Fibroblast of villous mesenchyme (primary cell): Measurements from ENCODE around the gene INMT. TPM values are rescaled to one million over a fixed set of nuclear protein-coding genes. Genes with fewer than 3 reads are reported as not detected.
A peak's percentile ranks its signal among the peaks of the same experiment; 100 is the strongest.

Experiments
- DNase-seq: peaks from one replicate; pipeline ENCODE4 v3.0.0-alpha.2; 2010; ENCODE audit warnings: low read depth
- H3K4me3 ChIP-seq: 2 replicates; pipeline ENCODE4 v1.5.1; 2011; ENCODE audit warnings: low read depth, mild to moderate bottlenecking, low read length
- total RNA-seq: library from RNA; depleted of rRNA; stranded (reverse); fragments of >200 nt; gene quantifications from 2 replicates; pipeline ENCODE4 v1.2.3, GENCODE V29; 2012
- TF ChIP-seq, protein P1 (sequence below): IDR thresholded peaks from 2 replicates; pipeline ENCODE4 v1.5.1; 2012; ENCODE audit warnings: low read depth, mild to moderate bottlenecking, low read length; ENCODE audit not compliant: insufficient read depth

Gene INMT
- total RNA-seq, 1 donor: 48.4 TPM

- TF ChIP-seq, protein P1, sequence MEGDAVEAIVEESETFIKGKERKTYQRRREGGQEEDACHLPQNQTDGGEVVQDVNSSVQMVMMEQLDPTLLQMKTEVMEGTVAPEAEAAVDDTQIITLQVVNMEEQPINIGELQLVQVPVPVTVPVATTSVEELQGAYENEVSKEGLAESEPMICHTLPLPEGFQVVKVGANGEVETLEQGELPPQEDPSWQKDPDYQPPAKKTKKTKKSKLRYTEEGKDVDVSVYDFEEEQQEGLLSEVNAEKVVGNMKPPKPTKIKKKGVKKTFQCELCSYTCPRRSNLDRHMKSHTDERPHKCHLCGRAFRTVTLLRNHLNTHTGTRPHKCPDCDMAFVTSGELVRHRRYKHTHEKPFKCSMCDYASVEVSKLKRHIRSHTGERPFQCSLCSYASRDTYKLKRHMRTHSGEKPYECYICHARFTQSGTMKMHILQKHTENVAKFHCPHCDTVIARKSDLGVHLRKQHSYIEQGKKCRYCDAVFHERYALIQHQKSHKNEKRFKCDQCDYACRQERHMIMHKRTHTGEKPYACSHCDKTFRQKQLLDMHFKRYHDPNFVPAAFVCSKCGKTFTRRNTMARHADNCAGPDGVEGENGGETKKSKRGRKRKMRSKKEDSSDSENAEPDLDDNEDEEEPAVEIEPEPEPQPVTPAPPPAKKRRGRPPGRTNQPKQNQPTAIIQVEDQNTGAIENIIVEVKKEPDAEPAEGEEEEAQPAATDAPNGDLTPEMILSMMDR: no peak
- H3K4me3 ChIP-seq: no peak overlapping the region
- peak; percentile 84 for DNase-seq
Observed at GRCh38 chr7:30796105-30796869, 44.4 kb downstream of the INMT start.

DNA sequence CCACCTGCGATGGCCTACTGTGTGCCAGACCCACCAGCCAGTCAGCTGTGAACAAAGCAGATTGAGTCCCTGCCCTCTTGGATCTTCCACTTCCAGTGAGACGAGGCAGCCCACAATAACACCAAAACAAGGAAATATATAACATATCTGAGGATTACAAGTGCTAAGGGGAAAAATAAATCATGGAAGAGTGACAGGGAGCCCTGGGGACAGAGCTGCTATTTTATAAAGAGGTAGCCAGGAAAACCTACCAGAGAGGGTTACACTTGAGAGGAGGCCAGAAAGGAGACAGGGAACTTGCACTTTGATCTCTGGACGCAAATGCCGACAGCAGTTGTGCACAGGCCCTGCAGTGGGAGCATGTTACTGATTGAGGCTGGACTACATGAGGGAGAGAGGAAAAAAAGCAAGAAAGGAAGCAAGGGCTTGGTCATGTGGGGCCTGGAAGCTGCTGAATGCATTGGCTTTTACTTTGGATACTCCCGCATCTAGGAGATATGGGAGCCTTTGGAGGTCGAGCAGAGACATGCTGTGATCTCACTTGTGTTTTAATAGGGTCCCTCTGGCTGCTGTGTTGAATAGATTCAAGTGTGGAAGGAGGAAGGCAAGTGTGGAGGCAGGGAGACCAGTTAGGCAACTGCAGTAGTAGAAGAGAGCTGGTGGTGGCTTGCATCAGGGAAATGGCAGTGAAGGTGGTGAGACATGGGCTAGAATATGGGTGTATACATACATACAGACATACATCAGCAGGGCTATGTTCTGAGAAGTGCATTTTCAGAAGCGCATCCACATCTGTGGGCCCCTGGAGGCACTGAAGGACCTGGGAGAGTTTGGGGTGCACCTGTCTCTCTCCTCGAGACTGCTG, 45.5 kb downstream of the INMT start:
- no peak for DNase-seq
- TF ChIP-seq, protein P1: no peak
- H3K4me3 ChIP-seq: no peak overlapping the region

GRCh38 chr7:30799206-30799975, 47.5 kb downstream of the INMT start:
- H3K4me3 ChIP-seq: no peak overlapping the region
- DNase-seq: peak; percentile 88
- TF ChIP-seq, protein P1: no peak

DNA sequence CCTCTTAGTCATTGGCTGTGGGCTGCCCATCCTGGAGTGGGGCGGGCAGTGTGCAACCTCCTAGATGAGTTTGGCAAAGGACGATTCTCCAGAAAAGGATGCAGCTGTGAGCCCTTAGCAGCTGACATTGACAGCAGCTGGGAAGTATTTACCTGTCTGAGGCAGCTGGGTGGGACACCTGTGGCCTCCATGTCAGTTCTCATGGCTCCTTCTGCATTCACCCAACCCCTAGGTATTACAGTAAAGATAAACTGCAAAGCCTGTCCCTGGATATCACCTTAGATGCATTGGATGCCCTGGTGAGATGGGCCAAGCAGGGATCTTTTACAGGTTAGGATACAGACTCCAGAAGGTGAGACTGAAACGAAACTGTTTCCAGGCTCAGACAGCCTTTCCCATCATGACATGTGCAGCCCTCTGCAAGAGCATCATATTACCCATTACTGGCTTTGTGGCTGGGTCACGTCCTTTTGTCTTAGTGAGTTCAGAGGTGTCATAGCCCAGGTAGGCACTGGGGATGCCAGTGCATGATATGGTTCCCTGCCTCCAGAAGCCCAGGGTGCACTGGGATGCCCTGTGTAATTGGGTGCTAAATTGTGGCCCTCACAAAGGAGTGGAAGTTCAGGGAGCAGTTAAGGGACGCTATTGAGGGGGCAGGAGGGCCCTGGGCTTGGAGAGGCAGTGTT, 48.2 kb downstream of the INMT start:
- DNase-seq: no peak
- H3K4me3 ChIP-seq: no peak overlapping the region
- TF ChIP-seq, protein P1: no peak

DNA sequence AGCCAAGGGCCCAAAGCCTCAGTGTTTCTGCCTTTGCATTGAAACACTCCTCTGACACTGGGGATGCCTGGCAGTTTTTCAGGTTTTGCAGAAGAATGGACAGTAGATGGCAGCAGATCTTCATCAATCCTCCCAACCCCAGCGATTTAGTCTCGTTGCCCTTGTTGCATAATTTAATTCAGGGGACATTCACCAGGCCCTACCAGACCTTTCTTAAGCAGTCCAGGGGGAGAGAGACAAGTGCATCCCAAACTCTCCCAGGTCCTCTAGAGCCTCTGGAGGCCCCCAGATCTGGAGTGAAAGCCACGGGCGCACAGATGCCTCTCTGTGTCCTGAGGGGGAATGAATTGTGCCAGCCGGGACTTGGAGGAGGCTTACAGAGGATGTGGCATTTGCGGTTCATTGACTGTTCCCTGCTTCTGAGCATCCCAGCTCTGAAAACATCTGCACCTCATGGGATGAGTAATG, 48.9 kb downstream of the INMT start:
- TF ChIP-seq, protein P1: peak; percentile 72
- peak; percentile 83 for DNase-seq
- H3K4me3 ChIP-seq: no peak overlapping the region

- no peak overlapping the region for H3K4me3 ChIP-seq
- TF ChIP-seq, protein P1: no peak
- DNase-seq: no peak
Observed at GRCh38 chr7:30802812-30803211, 50.9 kb downstream of the INMT start.
